HCT116 (cell line): Measurements from ENCODE around the gene NYAP1. TPM values are rescaled to one million over a fixed set of nuclear protein-coding genes. Genes with fewer than 3 reads are reported as not detected.
"Not testable (repeated sequence)": the region's sequence is repeated elsewhere in the genome, so short reads cannot be mapped to it uniquely, and the experiment has no call there.

Experiments used
- ATAC-seq: fragments of 200-7000 bp; cut with Tn5 transposase; 2 replicates; pipeline ENCODE4 v1.9.1; 2020; ENCODE audit warnings: mild to moderate bottlenecking, moderate library complexity
- BruUV-seq: library from RNA; stranded (reverse); fragments of 400-500 nt; replicated peaks from 2 replicates; lab custom pipeline; 2021; lab: Mats Ljungman, UMichigan
- CTCF ChIA-PET: fragments of 300-600 bp; sonication (Branson Sonifier 250); formaldehyde crosslinking; loops from one replicate; lab custom pipeline; 2021; ENCODE audit warnings: antibody characterized with exemption; lab: Charles Lee
- POLR2A ChIA-PET: fragments of 300-600, 350-600 bp; sonication (Branson Sonifier 250); formaldehyde crosslinking; loops from one replicate; lab custom pipeline; 2021; ENCODE audit warnings: antibody characterized with exemption; lab: Charles Lee
- RAD21 ChIA-PET, 2 experiments: fragments of 300-600 bp; sonication (Branson Sonifier 250); formaldehyde crosslinking; loops; one replicate each; lab custom pipeline; 2023; ENCODE audit warnings: low total read pairs in 2 of 2; ENCODE audit not compliant: uncharacterized antibody in 2 of 2, unreplicated experiment in 2 of 2, low non-redundant PET in 1 of 2; lab: Charles Lee
- DNase-seq: peaks from one replicate; pipeline ENCODE4 v3.0.0-alpha.2; 2010; ENCODE audit warnings: low read depth, low spot score
- H2AFZ ChIP-seq: fragments of 200-600 bp; shearing (Covaris generic), sonication (generic); 2 replicates; pipeline ENCODE4 v1.6.1; 2017; ENCODE audit warnings: low read depth, mixed run types, mixed read lengths, antibody characterized with exemption, low read length; ENCODE audit not compliant: poor library complexity, severe bottlenecking
- H3K27ac ChIP-seq: 2 replicates; pipeline ENCODE4 v1.5.1; 2012; ENCODE audit warnings: low read depth, low read length
- H3K27me3 ChIP-seq: fragments of 200-600 bp; sonication (generic); 2 replicates; pipeline ENCODE4 v1.6.1; 2016; ENCODE audit warnings: mixed run types, low read length, mixed read lengths; ENCODE audit not compliant: insufficient read depth
- H3K36me3 ChIP-seq, 2 experiments: fragments of 200-500 bp in 1 of 2; fragments of 200-600 bp in 1 of 2; sonication (Bioruptor generic) in 1 of 2; sonication (generic) in 1 of 2; 2 replicates each; pipeline versions ENCODE4 v1.5.1 to v1.6.1; 2014 to 2016; ENCODE audit warnings: low read length in 2 of 2, inconsistent platforms in 1 of 2, mixed read lengths in 1 of 2, mixed run types in 1 of 2; ENCODE audit not compliant: insufficient read depth in 2 of 2, control insufficient read depth in 1 of 2
- H3K4me1 ChIP-seq, 2 experiments: fragments of 200-600 bp in 1 of 2; sonication (generic) in 1 of 2; 2 replicates each; pipeline versions ENCODE4 v1.5.1 to v1.6.1; 2012 to 2017; ENCODE audit warnings: low read length in 2 of 2, inconsistent platforms in 1 of 2, mild to moderate bottlenecking in 1 of 2, mixed read lengths in 1 of 2, mixed run types in 1 of 2, moderate library complexity in 1 of 2; ENCODE audit not compliant: insufficient read depth in 2 of 2, control insufficient read depth in 1 of 2
- H3K4me2 ChIP-seq: fragments of 200-600 bp; sonication (generic); 2 replicates; pipeline ENCODE4 v1.6.1; 2017; ENCODE audit warnings: mixed run types, low read length, mixed read lengths
- H3K4me3 ChIP-seq, 2 experiments: fragments of 200-600 bp in 1 of 2; sonication (generic) in 1 of 2; replicated peaks in 1 of 2; 2 replicates each; pipeline ENCODE4 v1.5.1; 2011 to 2016; ENCODE audit warnings: low read length in 2 of 2, control low read depth in 1 of 2, low read depth in 1 of 2, mild to moderate bottlenecking in 1 of 2, mixed read lengths in 1 of 2, mixed run types in 1 of 2
- H3K79me2 ChIP-seq: fragments of 200-600 bp; sonication (generic); 2 replicates; pipeline ENCODE4 v1.6.1; 2017; ENCODE audit warnings: mild to moderate bottlenecking, mixed run types, low read length, moderate library complexity, mixed read lengths; ENCODE audit not compliant: insufficient read depth
- H3K9ac ChIP-seq: fragments of 200-600 bp; sonication (generic); 2 replicates; pipeline ENCODE4 v1.6.1; 2016; ENCODE audit warnings: low read length, mixed read lengths
- H3K9me2 ChIP-seq: fragments of 200-600 bp; sonication (generic), shearing (Covaris generic); 2 replicates; pipeline ENCODE4 v1.6.1; 2017; ENCODE audit warnings: mixed run types, mild to moderate bottlenecking, moderate library complexity; ENCODE audit not compliant: insufficient read depth
- H3K9me3 ChIP-seq, 2 experiments: fragments of 200-500 bp in 1 of 2; fragments of 200-600 bp in 1 of 2; sonication (Bioruptor generic) in 1 of 2; sonication (generic) in 1 of 2; 2 replicates each; pipeline ENCODE4 v1.6.1; 2014 to 2017; ENCODE audit warnings: low read length in 2 of 2, mixed read lengths in 2 of 2, inconsistent platforms in 1 of 2, low read depth in 1 of 2, mild to moderate bottlenecking in 1 of 2, mixed run types in 1 of 2, moderate library complexity in 1 of 2; ENCODE audit not compliant: control insufficient read depth in 1 of 2, insufficient read depth in 1 of 2
- H4K20me1 ChIP-seq: fragments of 200-600 bp; sonication (generic), shearing (Covaris generic); 2 replicates; pipeline ENCODE4 v1.6.1; 2017; ENCODE audit warnings: mixed run types, mild to moderate bottlenecking, moderate library complexity; ENCODE audit not compliant: insufficient read depth
- intact Hi-C: fragments of 100-400 bp; cut with micrococcal nuclease; formaldehyde crosslinking; loops from 2 replicates; pipeline ENCODE4 v1.10.0; 2022
- total RNA-seq: library from RNA; stranded (reverse); gene quantifications from one replicate; pipeline ENCODE4 v1.2.1, GENCODE V29; 2021; ENCODE audit not compliant: unreplicated experiment

NYAP1 gene
- total RNA-seq, 1 experiment from 2014 or later: 6.7 TPM

DNA sequence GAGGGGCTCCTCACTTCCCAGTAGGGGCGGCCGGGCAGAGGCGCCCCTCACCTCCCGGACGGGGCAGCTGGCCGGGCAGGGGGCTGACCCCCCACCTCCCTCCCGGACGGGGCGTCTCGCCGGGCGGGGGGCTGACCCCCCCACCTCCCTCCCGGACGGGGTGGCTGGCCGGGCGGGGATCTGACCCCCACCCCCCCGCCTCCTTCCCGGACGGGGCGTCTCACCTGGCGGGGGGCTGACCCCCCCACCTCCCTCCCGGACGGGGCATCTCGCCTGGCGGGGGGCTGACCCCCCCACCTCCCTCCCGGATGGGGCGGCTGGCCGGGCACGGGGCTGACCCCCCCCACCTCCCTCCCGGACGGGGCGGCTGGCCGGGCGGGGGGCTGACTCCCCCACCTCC is 39.5 kb downstream of the NYAP1 start:
- H3K36me3 ChIP-seq, intact Hi-C loops, H3K4me3 ChIP-seq, H2AFZ ChIP-seq, BruUV-seq, H3K9me2 ChIP-seq, ATAC-seq, DNase-seq, H3K9me3 ChIP-seq, H3K27me3 ChIP-seq, H4K20me1 ChIP-seq, H3K79me2 ChIP-seq, POLR2A ChIA-PET, H3K9ac ChIP-seq, CTCF ChIA-PET, H3K27ac ChIP-seq, H3K4me2 ChIP-seq, H3K4me1 ChIP-seq, RAD21 ChIA-PET: not testable (repeated sequence)

DNA sequence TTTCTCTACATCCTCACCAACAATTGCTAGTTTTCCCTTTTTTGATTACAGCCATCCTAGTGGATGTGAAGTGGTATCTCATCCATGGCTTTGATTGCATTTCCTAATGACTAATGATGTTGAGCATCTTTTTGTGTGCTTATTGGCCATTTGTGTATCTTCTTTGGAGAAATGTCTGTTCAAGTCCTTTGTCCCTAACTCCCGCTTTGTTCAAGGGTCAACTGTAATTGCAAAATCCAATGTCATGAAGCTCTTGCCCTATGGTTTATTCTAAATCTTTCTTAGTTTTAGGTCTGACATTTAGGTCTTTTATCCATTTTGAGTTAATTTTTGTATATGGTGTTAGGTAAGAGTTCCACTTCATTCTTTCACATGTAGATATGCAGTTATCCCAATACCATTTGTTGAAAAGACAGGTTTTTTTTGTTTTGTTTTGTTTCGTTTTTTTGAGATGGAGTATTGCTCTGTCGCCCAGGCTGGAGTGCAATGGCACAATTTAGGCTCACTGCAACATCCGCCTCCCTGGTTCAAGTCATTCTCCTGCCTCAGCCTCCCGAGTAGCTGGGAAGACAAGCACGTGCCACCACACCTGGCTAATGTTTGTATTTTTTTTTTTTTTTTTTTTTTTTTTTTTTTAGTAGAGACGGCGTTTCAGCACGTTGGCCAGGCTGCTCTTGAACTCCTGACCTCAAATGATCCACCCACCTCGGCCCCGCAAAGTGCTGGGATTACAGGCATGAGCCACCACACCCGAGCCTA is 44.6 kb downstream of the NYAP1 start:
- H2AFZ ChIP-seq, H3K9me2 ChIP-seq, RAD21 ChIA-PET, H3K4me3 ChIP-seq, H3K9ac ChIP-seq, H3K4me1 ChIP-seq, H3K27me3 ChIP-seq, H3K36me3 ChIP-seq, H3K79me2 ChIP-seq, H3K9me3 ChIP-seq, H3K4me2 ChIP-seq, intact Hi-C loops, H4K20me1 ChIP-seq, ATAC-seq, DNase-seq, BruUV-seq, CTCF ChIA-PET, H3K27ac ChIP-seq, POLR2A ChIA-PET: not testable (repeated sequence)
